GM19468 (cell line): ENCODE data around the gene FSIP1.

ENCODE experiments used
- ATAC-seq: cut with Tn5 transposase; IDR thresholded peaks from one replicate; pipeline ENCODE4 v1.9.1; 2021; ENCODE audit warnings: mild to moderate bottlenecking, moderate library complexity, moderate number of reproducible peaks; ENCODE audit not compliant: unreplicated experiment; ENCODE audit errors: extremely low read depth

The FSIP1 gene

DNA sequence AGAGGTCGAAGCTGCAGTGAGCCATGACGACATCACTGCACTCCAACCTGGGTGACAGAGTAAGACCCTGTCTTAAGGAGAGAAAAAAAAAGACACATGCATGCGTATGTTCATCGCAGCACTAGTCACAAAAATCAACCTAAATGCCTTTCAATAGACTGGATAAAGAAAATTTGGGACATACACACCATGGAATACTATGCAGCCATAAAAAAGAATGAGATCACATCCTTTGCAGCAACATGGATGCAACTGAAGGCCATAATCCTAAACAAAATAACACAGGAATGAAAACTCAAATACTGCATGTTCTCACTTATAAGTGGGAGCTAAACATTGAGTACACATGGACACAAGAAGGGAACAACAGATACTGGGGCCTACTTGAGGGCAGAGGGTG lies 53.1 kb downstream of the FSIP1 start:
- no peak for ATAC-seq

DNA sequence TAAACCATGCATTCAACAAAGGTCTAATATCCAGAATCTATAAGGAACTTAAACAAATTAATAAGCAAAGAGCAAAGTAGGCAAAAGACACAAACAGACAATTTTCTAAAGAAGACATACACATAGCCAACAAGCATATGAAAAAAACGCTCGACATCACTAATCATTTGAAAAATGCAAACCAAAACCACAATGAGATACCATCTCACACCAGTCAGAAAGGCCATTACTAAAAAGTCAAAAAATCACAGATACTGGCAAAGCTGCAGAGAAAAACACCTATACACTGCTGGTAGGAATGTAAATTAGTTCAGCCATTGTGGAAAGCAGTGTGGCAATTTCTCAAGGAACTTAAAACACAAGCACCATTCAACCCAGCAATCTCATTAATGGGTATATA lies 53.8 kb downstream of the FSIP1 start:
- no peak for ATAC-seq

GRCh38 chr15:39721893-39722292 lies 60.7 kb downstream of the FSIP1 start:
- ATAC-seq = no peak

- ATAC-seq = no peak
These were observed 61.7 kb downstream of the FSIP1 start for GRCh38 chr15:39720621-39721611.

- no peak for ATAC-seq
These were observed 62.6 kb downstream of the FSIP1 start for GRCh38 chr15:39720081-39720480.

GRCh38 chr15:39719109-39719508 lies 63.5 kb downstream of the FSIP1 start:
- ATAC-seq = no peak

- ATAC-seq = no peak
These were observed 65.5 kb downstream of the FSIP1 start for GRCh38 chr15:39717134-39717533.

GRCh38 chr15:39714251-39714650 lies 68.4 kb downstream of the FSIP1 start:
- no peak for ATAC-seq

DNA sequence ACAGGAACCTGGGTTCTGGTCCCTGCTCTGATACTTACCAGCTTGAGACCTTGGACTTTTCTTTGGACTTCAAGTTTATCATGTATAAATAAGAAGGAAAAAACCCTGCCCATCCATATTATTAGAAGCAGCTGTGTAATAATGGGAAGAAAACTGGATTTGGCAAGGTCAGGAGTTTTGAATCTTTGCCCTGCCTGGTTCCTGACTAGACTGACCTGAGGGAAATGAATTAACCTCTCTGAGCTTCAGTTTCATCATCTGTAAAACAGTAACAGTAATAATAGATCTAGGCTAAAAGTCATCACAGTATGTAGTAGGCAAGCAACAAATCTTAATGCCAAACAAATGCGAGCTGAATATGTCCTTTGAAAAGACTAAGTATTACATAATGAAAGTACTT lies 68.8 kb downstream of the FSIP1 start:
- no peak for ATAC-seq

DNA sequence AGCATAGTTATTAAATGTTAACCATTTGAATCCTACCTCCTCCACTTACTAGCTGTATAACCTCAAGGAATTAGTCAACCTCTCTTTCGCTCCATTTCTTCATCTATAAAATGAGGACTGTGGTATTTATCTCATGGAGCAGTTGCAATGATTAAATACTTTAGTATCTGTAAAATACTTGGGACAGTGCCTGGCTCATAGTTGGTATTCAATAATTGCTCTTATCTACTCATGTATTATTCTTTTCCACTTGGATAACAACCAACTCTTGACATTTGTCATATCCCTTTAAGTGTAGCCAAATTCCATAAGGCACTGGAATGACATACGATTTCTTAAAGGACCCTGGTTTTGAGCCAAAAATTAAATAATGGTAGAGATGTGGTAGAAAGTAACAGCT lies 72.0 kb downstream of the FSIP1 start:
- ATAC-seq = no peak

GRCh38 chr15:39709941-39710340 lies 72.7 kb downstream of the FSIP1 start:
- ATAC-seq = no peak

DNA sequence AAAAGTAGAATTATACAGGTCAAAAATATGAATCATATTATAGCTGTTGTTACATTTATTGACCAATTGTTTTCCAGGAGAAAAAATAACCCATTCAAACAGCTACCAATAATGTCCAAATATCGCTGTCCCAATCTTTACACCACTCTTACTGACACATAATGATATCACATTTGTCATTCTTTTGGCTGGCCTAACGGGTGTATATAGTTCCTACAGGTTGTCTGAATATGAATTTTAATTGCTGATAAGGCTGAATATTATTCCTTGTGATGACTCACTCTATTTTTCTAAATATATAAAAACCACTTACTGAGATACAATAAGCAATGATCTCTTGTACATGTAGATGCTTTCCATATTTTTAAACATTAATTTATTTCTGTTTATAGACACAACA lies 76.4 kb downstream of the FSIP1 start:
- ATAC-seq = no peak

- ATAC-seq = no peak
These were observed 78.0 kb downstream of the FSIP1 start for GRCh38 chr15:39704689-39705088.

DNA sequence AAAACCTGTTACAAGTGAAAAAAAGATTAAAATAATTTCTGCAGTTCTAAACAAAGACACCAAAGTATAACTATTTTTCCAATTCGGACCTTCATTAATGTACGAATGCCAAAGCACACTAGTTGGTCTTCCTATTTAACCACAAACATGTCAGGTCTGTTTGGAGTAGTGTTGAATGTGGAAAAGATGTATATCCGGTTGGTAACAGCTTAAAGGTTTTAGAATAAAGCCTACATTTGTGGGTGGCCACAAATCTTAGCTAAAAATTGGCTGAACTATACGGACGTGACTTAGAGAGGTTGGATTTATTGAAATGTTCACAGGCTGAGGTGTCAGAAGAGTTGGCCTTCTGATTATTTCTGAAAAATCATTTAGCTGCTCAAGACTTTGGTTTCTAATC lies 78.4 kb downstream of the FSIP1 start:
- no peak for ATAC-seq

- no peak for ATAC-seq
These were observed 80.7 kb downstream of the FSIP1 start for GRCh38 chr15:39701988-39702387.

- ATAC-seq = no peak
These were observed 82.3 kb downstream of the FSIP1 start for GRCh38 chr15:39700375-39700700.

GRCh38 chr15:39699516-39700374 lies 82.9 kb downstream of the FSIP1 start:
- ATAC-seq = no peak

- no peak for ATAC-seq
These were observed 83.9 kb downstream of the FSIP1 start for GRCh38 chr15:39698444-39699390.

- ATAC-seq = no peak
These were observed 85.1 kb downstream of the FSIP1 start for GRCh38 chr15:39697509-39697908.

DNA sequence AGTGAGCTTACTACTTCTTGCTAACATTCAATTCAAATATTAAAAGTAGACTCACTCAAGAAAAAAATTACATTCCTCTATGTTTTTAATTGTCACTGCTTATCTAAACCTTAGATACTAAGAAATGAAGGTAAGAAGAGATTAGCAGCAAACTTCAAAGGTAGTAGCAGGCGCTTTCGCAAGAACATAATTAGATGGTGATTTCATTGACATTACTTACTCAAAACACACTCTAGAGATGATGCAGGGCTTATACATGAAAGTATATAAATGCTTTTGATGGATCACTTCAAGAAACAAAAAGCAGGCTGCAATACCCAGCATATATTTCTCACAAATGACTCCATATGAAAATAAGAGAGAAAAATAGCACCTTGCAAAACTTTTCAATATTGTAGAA lies 86.8 kb downstream of the FSIP1 start:
- no peak for ATAC-seq
